Neutrophil (primary cell): Measurements from ENCODE around the gene PDC.

Experiments used
- H3K27ac ChIP-seq: fragments of 200-600 bp; sonication (generic); 2 replicates; pipeline ENCODE4 v1.5.1; 2016; ENCODE audit warnings: mild to moderate bottlenecking, moderate library complexity
- H3K27me3 ChIP-seq: fragments of 200-600 bp; sonication (generic); 2 replicates; pipeline ENCODE4 v1.6.0; 2016; ENCODE audit warnings: mild to moderate bottlenecking
- H3K36me3 ChIP-seq: fragments of 200-600 bp; sonication (generic); 2 replicates; pipeline ENCODE4 v1.5.1; 2017
- H3K4me1 ChIP-seq, 2 experiments: fragments of 200-600 bp in 1 of 2; sonication (generic) in 1 of 2; 1 replicate in 1 of 2; 2 replicates in 1 of 2; pipeline versions ENCODE4 v1.5.1 to v1.6.1; 2013 to 2016; ENCODE audit warnings: low read depth in 1 of 2, low read length in 1 of 2, mild to moderate bottlenecking in 1 of 2, moderate library complexity in 1 of 2; ENCODE audit not compliant: control insufficient read depth in 1 of 2, insufficient read depth in 1 of 2
- H3K4me3 ChIP-seq, 2 experiments: fragments of 200-600 bp in 1 of 2; sonication (generic) in 1 of 2; 1 replicate in 1 of 2; 2 replicates in 1 of 2; pipeline ENCODE4 v1.5.1; 2013 to 2016; ENCODE audit warnings: low read depth in 1 of 2, low read length in 1 of 2, mild to moderate bottlenecking in 1 of 2, moderate library complexity in 1 of 2
- H3K9me3 ChIP-seq: fragments of 200-600 bp; sonication (generic); 2 replicates; pipeline ENCODE4 v1.5.1; 2016
- TF ChIP-seq, protein P1 (sequence below): fragments of 200-600 bp; sonication (generic); IDR thresholded peaks from 2 replicates; pipeline ENCODE4 v1.5.1; 2016; ENCODE audit warnings: antibody characterized with exemption

Gene PDC

DNA sequence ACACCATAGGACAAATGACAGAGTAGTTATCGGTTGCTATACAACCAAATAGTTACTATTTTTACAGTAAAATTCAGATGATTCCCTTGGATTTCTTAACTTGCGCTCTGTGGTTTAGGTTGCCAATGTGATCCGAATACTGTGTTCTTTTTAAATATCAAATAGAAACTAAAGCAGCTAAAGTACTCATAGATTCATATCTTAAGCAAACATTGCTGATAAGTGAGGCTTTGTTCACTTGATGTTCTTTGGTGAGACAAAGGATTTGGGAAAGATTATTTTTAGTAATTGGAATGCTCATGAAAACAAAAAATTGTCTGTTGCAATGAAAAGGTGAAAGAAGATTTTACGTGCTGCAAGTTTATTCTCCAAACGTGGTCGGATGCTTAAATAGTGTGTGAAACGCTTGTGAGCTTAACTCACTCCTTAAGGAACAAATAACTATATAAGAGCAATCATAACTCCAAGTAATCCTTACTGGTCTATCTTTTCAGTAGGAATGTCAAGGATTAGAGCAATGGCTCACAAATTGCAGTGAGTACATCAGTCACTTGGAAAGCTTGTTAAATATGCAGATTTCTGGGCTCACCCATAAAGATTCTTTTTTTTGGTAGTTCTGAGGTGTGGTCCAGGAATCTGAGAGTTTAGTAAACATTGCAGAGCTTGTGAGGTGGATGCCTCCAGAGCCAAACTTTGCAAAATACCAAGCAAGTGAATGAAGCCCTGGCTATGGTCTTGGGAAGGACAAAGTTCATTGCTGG, 31.8 kb upstream of the PDC start:
- TF ChIP-seq, protein P1, sequence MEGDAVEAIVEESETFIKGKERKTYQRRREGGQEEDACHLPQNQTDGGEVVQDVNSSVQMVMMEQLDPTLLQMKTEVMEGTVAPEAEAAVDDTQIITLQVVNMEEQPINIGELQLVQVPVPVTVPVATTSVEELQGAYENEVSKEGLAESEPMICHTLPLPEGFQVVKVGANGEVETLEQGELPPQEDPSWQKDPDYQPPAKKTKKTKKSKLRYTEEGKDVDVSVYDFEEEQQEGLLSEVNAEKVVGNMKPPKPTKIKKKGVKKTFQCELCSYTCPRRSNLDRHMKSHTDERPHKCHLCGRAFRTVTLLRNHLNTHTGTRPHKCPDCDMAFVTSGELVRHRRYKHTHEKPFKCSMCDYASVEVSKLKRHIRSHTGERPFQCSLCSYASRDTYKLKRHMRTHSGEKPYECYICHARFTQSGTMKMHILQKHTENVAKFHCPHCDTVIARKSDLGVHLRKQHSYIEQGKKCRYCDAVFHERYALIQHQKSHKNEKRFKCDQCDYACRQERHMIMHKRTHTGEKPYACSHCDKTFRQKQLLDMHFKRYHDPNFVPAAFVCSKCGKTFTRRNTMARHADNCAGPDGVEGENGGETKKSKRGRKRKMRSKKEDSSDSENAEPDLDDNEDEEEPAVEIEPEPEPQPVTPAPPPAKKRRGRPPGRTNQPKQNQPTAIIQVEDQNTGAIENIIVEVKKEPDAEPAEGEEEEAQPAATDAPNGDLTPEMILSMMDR = no peak
- Histone ChIP-seq H3K36me3 (no peaks in the 10 kb centered on the region), H3K27ac (no peak overlapping the region), H3K4me1 (no peaks in the 10 kb centered on the region), H3K9me3 (no peaks in the 10 kb centered on the region), H3K27me3 (no peaks in the 10 kb centered on the region), H3K4me3 (no peak overlapping the region)

DNA sequence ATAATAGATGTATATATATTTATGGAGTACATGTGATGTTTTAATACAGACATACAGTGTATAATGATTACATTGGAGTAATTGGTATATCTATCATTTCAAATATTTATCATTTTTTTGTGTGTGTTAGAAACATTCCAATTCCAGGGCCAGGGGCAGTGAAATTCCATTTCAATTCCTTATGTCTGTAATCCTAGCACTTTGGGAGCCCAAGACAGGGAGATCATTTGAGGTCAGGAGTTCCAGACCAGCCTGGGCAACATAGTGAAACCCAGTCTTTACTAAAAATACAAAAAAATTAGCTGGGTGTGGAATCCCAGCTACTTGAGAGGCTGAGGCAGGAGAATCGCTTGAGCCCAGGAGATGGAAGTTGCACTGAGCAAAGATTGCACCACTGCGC, 30.4 kb upstream of the PDC start:
- TF ChIP-seq, protein P1 = no peak

DNA sequence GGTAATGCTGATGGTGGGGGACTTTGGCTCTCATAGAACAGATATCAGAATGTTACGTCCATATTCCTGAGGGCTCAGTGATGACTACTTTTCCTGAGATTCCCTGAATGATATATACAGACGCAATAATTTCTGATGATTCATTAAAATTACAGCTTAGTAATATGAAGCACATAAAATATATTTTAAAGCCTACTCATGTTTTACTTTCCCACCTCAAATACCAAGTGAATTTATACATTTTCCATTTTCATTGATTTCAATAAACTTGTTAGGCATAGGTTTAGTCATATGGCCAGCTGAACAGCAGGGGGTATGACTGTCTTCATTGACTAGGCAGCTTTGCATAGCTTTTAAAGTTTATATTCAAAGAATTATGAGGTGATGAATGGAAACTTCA, 26.2 kb upstream of the PDC start:
- Histone ChIP-seq H3K4me1 (no peaks in the 10 kb centered on the region), H3K36me3 (no peaks in the 10 kb centered on the region), H3K9me3 (no peaks in the 10 kb centered on the region), H3K27ac (no peak overlapping the region), H3K4me3 (no peak overlapping the region), H3K27me3 (no peaks in the 10 kb centered on the region)
- TF ChIP-seq, protein P1 = no peak

More for the DNA sequence above, 30.4 kb upstream of the PDC start:
- Histone ChIP-seq H3K27ac (no peak overlapping the region), H3K27me3 (no peaks in the 10 kb centered on the region), H3K4me3 (no peak overlapping the region), H3K36me3 (no peaks in the 10 kb centered on the region), H3K4me1 (no peaks in the 10 kb centered on the region), H3K9me3 (no peaks in the 10 kb centered on the region)

DNA sequence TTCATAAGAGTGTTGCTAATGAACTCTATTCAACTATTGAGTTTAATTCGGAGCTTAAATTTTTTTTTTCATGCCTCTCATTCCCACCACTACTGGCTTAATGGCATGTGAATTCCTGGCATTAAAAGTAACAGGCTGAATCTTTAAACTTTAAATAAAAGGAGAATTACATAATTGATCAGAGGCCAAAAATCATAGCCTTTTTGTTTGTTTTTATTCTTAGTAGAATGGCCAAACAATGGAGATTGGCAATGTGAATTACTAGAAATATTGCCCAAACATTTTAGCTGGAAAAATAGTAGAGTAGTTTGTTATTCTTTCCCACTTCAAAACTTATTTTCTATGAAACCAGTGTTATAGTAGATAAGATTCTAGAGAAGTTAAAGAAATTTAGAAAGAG, 25.1 kb upstream of the PDC start:
- no peaks in the 10 kb centered on the region for H3K9me3 ChIP-seq
- no peaks in the 10 kb centered on the region for H3K36me3 ChIP-seq
- H3K27ac ChIP-seq = no peak overlapping the region
- no peak overlapping the region for H3K4me3 ChIP-seq
- TF ChIP-seq, protein P1 = no peak
- no peaks in the 10 kb centered on the region for H3K27me3 ChIP-seq
- H3K4me1 ChIP-seq = no peaks in the 10 kb centered on the region

DNA sequence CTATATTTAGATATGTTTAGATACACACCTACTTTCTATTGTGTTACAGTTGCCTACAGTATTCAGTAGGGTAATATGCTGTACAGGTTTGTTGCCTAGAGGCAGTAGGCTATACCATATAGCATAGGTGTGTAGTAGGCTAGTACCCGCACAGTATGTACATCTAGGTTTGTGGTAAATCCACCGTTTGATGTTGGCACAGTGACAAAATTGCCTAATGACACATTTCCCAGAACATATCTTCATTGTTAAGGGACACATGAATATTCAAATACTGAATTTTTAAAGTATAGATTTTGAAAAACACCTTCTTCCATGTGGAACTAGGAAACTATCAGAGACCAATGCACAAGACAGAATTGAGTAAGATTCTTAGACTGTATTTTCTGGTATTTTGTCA, 22.6 kb upstream of the PDC start:
- H3K9me3 ChIP-seq = no peaks in the 10 kb centered on the region
- TF ChIP-seq, protein P1 = no peak
- no peak overlapping the region for H3K27ac ChIP-seq
- no peaks in the 10 kb centered on the region for H3K36me3 ChIP-seq
- no peaks in the 10 kb centered on the region for H3K4me1 ChIP-seq
- H3K27me3 ChIP-seq = no peaks in the 10 kb centered on the region
- H3K4me3 ChIP-seq = no peak overlapping the region
